ENCODE results near the gene PLEKHA1.

Gene PLEKHA1

DNA sequence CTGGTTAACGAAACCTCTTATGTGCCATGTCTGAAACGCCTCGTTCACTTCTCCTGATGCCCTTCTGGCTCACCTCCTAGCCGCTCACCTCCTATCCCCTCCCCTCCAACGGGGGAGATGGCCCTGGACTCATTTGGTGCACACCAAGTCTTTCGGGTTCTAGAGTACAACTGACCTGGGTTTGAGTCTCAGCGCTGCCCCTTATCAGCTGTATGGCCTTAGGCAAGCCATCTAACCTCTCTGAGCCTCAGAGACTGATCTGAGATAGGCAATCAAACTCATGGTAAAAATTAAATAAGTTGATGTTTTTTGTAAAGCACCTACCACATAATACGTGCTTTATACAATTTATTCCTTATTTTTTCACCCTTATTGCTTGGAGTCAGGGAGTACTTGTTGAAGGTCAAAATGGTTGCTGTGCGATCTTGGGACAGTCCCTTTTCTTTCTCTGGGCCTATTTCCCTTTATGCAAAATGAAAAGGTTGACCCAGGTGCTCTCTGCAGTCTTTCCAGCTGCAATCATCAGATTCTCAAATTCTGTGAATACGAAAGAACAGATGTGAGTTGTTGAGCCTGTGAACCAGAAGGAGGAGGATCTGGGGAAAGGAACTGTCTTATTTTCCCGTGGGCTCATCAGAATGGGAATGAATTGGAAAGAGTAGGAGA is 31.2 kb upstream of the PLEKHA1 start:
- H3K9me3 ChIP-seq (replicated peaks in 1 of 11): peaks cover 0 to 15% (median 10%) of the 10 kb centered on the region in 11 experiments; a peak in 13 of 22 replicates
- H3K4me3 ChIP-seq: no peak overlapping the region
- H3K4me1 ChIP-seq: peaks cover 23 to 46% (median 40%) of the 10 kb centered on the region in 10 experiments
- no peaks in the 10 kb centered on the region; a peak in 2 of 22 replicates for H4K20me1 ChIP-seq
- H3K4me2 ChIP-seq: peak overlapping the region in 8 of 11 experiments; percentile 30 to 69 (median 56); a peak in 15 of 22 replicates
- no peaks in the 10 kb centered on the region; a peak in 1 of 22 replicates for H3K27me3 ChIP-seq
- no peak overlapping the region for H3K27ac ChIP-seq
- no peaks in the 10 kb centered on the region for H3K36me3 ChIP-seq
- no peak overlapping the region for H3K9ac ChIP-seq
- no peak for TF ChIP-seq Cebpa-rat (IDR thresholded peaks at IDR 0.05)

- peaks cover 0 to 15% (median 10%) of the 10 kb centered on the region in 11 experiments; a peak in 13 of 22 replicates for H3K9me3 ChIP-seq (replicated peaks in 1 of 11)
- no peak overlapping the region for H3K27ac ChIP-seq
- no peaks in the 10 kb centered on the region for H3K36me3 ChIP-seq
- no peaks in the 10 kb centered on the region; a peak in 2 of 22 replicates for H4K20me1 ChIP-seq
- no peak overlapping the region for H3K9ac ChIP-seq
- H3K4me2 ChIP-seq: peak overlapping the region in 9 of 11 experiments; percentile 15 to 69 (median 54); a peak in 16 of 22 replicates
- H3K4me1 ChIP-seq: peaks cover 22 to 48% (median 44%) of the 10 kb centered on the region in 10 experiments
- TF ChIP-seq Cebpa-rat (IDR thresholded peaks at IDR 0.05): no peak
- H3K27me3 ChIP-seq: no peaks in the 10 kb centered on the region; a peak in 1 of 22 replicates
- H3K4me3 ChIP-seq: no peak overlapping the region
Observed at GRCh38 chr10:122343936-122344335, 30.6 kb upstream of the PLEKHA1 start.

DNA sequence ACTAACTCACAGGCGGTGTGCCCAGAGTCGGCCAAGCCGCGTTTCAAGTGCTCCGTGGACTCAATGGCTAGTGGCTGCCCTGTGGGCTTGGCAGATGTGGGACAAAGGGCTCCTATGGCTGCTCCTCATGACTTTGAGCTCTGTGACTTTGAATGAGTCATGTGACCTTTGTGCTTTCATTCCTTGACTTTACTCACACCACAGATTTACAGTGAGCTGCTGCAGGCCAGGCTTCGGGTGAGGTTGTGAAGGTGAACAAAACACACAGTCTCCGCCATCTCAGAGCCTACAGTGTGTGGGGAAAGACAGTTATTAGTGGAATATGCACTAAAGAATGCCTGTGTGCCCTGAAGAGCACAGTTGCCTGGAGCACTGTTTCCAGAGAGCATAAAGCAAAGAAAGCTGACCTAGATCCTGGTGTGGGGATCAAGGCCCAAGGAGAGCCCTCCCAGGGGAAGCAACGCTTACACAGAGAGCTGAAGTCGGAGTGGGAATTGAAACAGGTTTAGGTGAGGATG is 29.7 kb upstream of the PLEKHA1 start:
- Histone ChIP-seq H3K4me2 (peak overlapping the region in 5 of 11 experiments; percentile 41 to 69 (median 65); a peak in 4 of 22 replicates), H4K20me1 (no peaks in the 10 kb centered on the region; a peak in 2 of 22 replicates), H3K9ac (no peak overlapping the region), H3K9me3 (replicated peaks in 1 of 11) (peaks cover 0 to 15% (median 10%) of the 10 kb centered on the region in 11 experiments; a peak in 13 of 22 replicates), H3K4me1 (peaks cover 17 to 56% (median 52%) of the 10 kb centered on the region in 10 experiments), H3K27ac (no peak overlapping the region), H3K36me3 (no peaks in the 10 kb centered on the region), H3K4me3 (no peak overlapping the region), H3K27me3 (peaks cover 0 to under 1% (median 0%) of the 10 kb centered on the region in 11 experiments; a peak in 1 of 22 replicates)
- TF ChIP-seq Cebpa-rat (IDR thresholded peaks at IDR 0.05): no peak

GRCh38 chr10:122346326-122346950 is 28.1 kb upstream of the PLEKHA1 start:
- peaks cover 15 to 60% (median 53%) of the 10 kb centered on the region in 10 experiments for H3K4me1 ChIP-seq
- H3K4me3 ChIP-seq: no peak overlapping the region
- peaks cover 0 to 15% (median 10%) of the 10 kb centered on the region in 11 experiments; a peak in 13 of 22 replicates for H3K9me3 ChIP-seq (replicated peaks in 1 of 11)
- no peak overlapping the region for H3K27ac ChIP-seq
- H4K20me1 ChIP-seq: no peaks in the 10 kb centered on the region; a peak in 2 of 22 replicates
- no peak overlapping the region for H3K9ac ChIP-seq
- H3K27me3 ChIP-seq: peaks cover 0 to 3% (median 0%) of the 10 kb centered on the region in 11 experiments; a peak in 1 of 22 replicates
- H3K36me3 ChIP-seq: no peaks in the 10 kb centered on the region
- no peak for TF ChIP-seq Cebpa-rat (IDR thresholded peaks at IDR 0.05)
- peak overlapping the region in 8 of 11 experiments; percentile 3 to 71 (median 64); a peak in 13 of 22 replicates for H3K4me2 ChIP-seq

GRCh38 chr10:122347170-122347841 is 27.2 kb upstream of the PLEKHA1 start:
- Histone ChIP-seq H3K4me2 (peak overlapping the region in 9 of 11 experiments; percentile 3 to 71 (median 63); a peak in 17 of 22 replicates), H3K27me3 (peaks cover 0 to 3% (median 0%) of the 10 kb centered on the region in 11 experiments; a peak in 1 of 22 replicates), H3K4me3 (no peak overlapping the region), H3K36me3 (no peaks in the 10 kb centered on the region), H3K27ac (0 out of 22 replicates have a peak overlapping the region, but pooled peaks of 1 of the 11 experiments have one; percentile 11), H3K4me1 (peaks cover 9 to 60% (median 51%) of the 10 kb centered on the region in 10 experiments), H3K9ac (no peak overlapping the region), H3K9me3 (replicated peaks in 1 of 11) (peaks cover 0 to 15% (median 10%) of the 10 kb centered on the region in 11 experiments; a peak in 13 of 22 replicates), H4K20me1 (no peaks in the 10 kb centered on the region; a peak in 2 of 22 replicates)
- TF ChIP-seq Cebpa-rat (IDR thresholded peaks at IDR 0.05): no peak

DNA sequence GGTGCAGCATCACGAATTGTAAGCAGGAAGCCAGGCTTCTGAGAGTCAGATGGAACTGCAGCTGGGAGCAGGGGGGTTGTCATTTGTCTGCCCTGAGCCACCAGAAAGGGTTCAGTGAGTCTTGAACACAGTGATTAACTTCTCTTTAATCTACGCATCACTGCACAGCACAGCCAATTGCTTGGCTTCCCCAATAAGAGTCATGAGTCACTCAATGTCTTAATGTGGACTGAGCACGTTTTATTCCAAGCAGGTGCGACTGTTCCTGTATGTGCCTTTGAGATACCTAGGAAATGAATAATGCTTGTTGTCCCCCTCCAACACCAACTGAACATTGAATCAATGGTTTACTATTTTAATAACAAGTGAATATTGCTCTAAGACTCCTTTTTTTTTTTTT is 26.0 kb upstream of the PLEKHA1 start:
- no peak for TF ChIP-seq Cebpa-rat (IDR thresholded peaks at IDR 0.05)
- peaks cover 9 to 54% (median 47%) of the 10 kb centered on the region in 10 experiments for H3K4me1 ChIP-seq
- peak overlapping the region in 2 of 11 experiments; percentile 11 to 38; a peak in 2 of 22 replicates for H3K27ac ChIP-seq
- peaks cover 0 to 15% (median 10%) of the 10 kb centered on the region in 11 experiments; a peak in 13 of 22 replicates for H3K9me3 ChIP-seq (replicated peaks in 1 of 11)
- no peak overlapping the region for H3K4me3 ChIP-seq
- no peaks in the 10 kb centered on the region for H3K36me3 ChIP-seq
- peak overlapping the region in 2 of 11 experiments; percentile 8 to 39; a peak in 2 of 22 replicates for H3K9ac ChIP-seq
- H4K20me1 ChIP-seq: no peaks in the 10 kb centered on the region; a peak in 2 of 22 replicates
- H3K4me2 ChIP-seq: peak overlapping the region; percentile 23 to 71 (median 63)
- H3K27me3 ChIP-seq: peaks cover 0 to 3% (median 0%) of the 10 kb centered on the region in 11 experiments; a peak in 1 of 22 replicates

- Histone ChIP-seq H3K27ac (peak overlapping the region in 1 of 11 experiments; percentile 1; a peak in 1 of 22 replicates), H3K4me2 (peak overlapping the region; percentile 23 to 71 (median 63); a peak in 21 of 22 replicates), H3K4me3 (no peak overlapping the region)
Observed at GRCh38 chr10:122348935-122349361, 25.6 kb upstream of the PLEKHA1 start.

More at GRCh38 chr10:122348935-122349361, 25.6 kb upstream of the PLEKHA1 start:
- no peak for TF ChIP-seq Cebpa-rat (IDR thresholded peaks at IDR 0.05)
- Histone ChIP-seq H4K20me1 (no peaks in the 10 kb centered on the region; a peak in 2 of 22 replicates), H3K9ac (no peak overlapping the region), H3K9me3 (replicated peaks in 1 of 11) (peaks cover 0 to 15% (median 10%) of the 10 kb centered on the region in 11 experiments; a peak in 13 of 22 replicates), H3K4me1 (peaks cover 9 to 49% (median 43%) of the 10 kb centered on the region in 10 experiments), H3K27me3 (peaks cover 0 to 3% (median 0%) of the 10 kb centered on the region in 11 experiments; a peak in 1 of 22 replicates), H3K36me3 (no peaks in the 10 kb centered on the region)

Measured in BLaER1 treated with 17β-estradiol and CSF1 and Interleukin-3, amounts not matched to agents 10 nM and 100 nM (cell line).